ENCODE data around the gene KIF1B.

GRCh38 chr1:10309243-10310011 lies 99.1 kb downstream of the KIF1B start:
- TF ChIP-seq CTCF (conservative IDR thresholded peaks at IDR 0.05), result no peak
- TF ChIP-seq EZH2 (IDR thresholded peaks at IDR 0.05; ENCODE audit: low read depth), result no peak
